ENCODE data around the gene MAL. TPM values are rescaled to one million over a fixed set of nuclear protein-coding genes. Genes with fewer than 3 reads are reported as not detected.
A peak's percentile ranks its signal among the peaks of the same experiment; 100 is the strongest.

MAL gene
- total and polyA plus RNA-seq, 2 experiments from 2014 or later = 0.24 to 0.31 TPM

DNA sequence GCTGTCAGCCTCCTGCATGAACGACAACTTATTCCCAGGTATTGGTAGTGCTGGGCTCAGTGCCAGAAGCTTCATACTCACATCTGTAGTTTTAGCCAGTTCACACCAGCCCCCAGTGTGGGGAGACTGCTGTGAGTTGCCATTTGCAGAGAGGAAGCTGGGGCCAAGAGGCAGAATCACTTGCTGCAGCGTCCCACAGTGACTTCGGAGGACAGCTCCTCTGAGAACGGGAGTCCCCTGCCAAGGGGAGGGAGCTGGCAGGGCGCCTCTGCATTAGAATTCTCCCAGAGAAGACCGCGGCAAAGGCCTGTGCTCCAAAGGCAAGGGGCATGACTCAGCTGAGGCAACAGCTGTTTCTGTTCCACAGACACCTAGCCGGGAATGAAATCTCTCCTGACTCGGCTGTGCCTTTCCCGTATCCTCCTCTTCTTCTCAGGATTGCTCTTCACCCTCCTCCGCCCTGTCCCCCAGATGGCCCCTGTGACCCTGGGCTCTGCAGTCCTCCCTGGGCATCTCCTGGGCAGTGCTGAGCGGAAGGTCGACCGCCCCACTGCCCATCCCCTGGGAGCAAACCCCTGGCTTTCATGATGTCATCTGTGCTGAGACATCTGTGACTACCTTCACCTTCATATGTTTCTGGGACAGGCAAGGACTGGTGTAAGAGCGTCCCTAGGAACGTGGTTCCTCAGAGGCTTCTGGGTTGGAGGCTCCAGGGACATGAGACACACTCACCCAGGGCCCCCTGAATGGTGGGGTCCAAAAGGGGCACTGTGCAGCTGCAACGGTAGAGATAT, 18.0 kb downstream of the MAL start:
- H3K36me3 ChIP-seq (ENCODE audit: insufficient read depth) = no peaks in the 10 kb centered on the region
- no peaks in the 10 kb centered on the region; the same call in 2 of the 3 replicates for H3K9me3 Mint-ChIP-seq

More for the DNA sequence above, 18.0 kb downstream of the MAL start:
- Mint-ChIP-seq H3K27ac (no peak overlapping the region), H3K36me3 (ENCODE audit: low read depth) (no peaks in the 10 kb centered on the region; the same call in 2 of the 3 replicates), H3K4me3 (no peak overlapping the region), H3K4me1 (peaks cover 17% of the 10 kb centered on the region), H3K27me3 (ENCODE audit: insufficient read depth, low read depth, poor library complexity) (peaks cover 18% of the 10 kb centered on the region)
- peak; percentile 72 for ATAC-seq
- no peaks in the 10 kb centered on the region for H4K20me1 ChIP-seq (replicated peaks; ENCODE audit: insufficient read depth)
- H3K27ac ChIP-seq (ENCODE audit: low read depth) = no peak overlapping the region
- H3K9me2 ChIP-seq (ENCODE audit: insufficient read depth) = no peaks in the 10 kb centered on the region
- H3K4me2 ChIP-seq = 0 out of 2 replicates have a peak overlapping the region, but pooled peaks have one; percentile 14
- H3K4me3 ChIP-seq = no peak overlapping the region
- no peak for DNase-seq (ENCODE audit: low spot score)
- no peaks in the 10 kb centered on the region for H3F3A ChIP-seq (replicated peaks; ENCODE audit: low read depth)
- TF ChIP-seq CTCF (conservative IDR thresholded peaks at IDR 0.05; ENCODE audit: low read depth in 2 of 2) (no peak), ZNF462 (CRISPR knock-in tag; IDR thresholded peaks at IDR 0.05) (no peak), ZNF114 (CRISPR knock-in tag; IDR thresholded peaks at IDR 0.05) (no peak), JUNB (IDR thresholded peaks at IDR 0.05; ENCODE audit: unreplicated experiment) (no peak), STAT1 (IDR thresholded peaks at IDR 0.05; ENCODE audit: unreplicated experiment) (no peak), EZH2 (IDR thresholded peaks at IDR 0.05; ENCODE audit: low read depth, unreplicated experiment) (no peak), CREB1 (CRISPR knock-in tag; IDR thresholded peaks at IDR 0.05; ENCODE audit: low read depth) (no peak), REST (IDR thresholded peaks at IDR 0.05; ENCODE audit: unreplicated experiment) (no peak), ZNF331 (CRISPR knock-in tag; IDR thresholded peaks at IDR 0.05; ENCODE audit: low read depth) (no peak), POLR2AphosphoS5 (IDR thresholded peaks at IDR 0.05; ENCODE audit: low read depth) (no peak), EZH2phosphoT487 (IDR thresholded peaks at IDR 0.05; ENCODE audit: unreplicated experiment) (no peak), NANOG (IDR thresholded peaks at IDR 0.05; ENCODE audit: borderline replicate concordance) (no peak)
- TF ChIP-seq, protein P1, sequence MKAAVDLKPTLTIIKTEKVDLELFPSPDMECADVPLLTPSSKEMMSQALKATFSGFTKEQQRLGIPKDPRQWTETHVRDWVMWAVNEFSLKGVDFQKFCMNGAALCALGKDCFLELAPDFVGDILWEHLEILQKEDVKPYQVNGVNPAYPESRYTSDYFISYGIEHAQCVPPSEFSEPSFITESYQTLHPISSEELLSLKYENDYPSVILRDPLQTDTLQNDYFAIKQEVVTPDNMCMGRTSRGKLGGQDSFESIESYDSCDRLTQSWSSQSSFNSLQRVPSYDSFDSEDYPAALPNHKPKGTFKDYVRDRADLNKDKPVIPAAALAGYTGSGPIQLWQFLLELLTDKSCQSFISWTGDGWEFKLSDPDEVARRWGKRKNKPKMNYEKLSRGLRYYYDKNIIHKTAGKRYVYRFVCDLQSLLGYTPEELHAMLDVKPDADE (IDR thresholded peaks at IDR 0.05) = no peak
- H3K4me1 ChIP-seq (ENCODE audit: insufficient read depth) = no peaks in the 10 kb centered on the region
- no peaks in the 10 kb centered on the region for H3K27me3 ChIP-seq (ENCODE audit: insufficient read depth)
- H2AFZ ChIP-seq = peak overlapping the region; percentile 59; the same call in 1 of the 2 replicates
- no peaks in the 10 kb centered on the region for H3K79me2 ChIP-seq (replicated peaks; ENCODE audit: insufficient read depth)
